CD4-positive, alpha-beta T cell treated with Interleukin-1 beta for 1 hour (primary cell): Measurements from ENCODE around the gene KRTAP11-1.

Source experiments
- DNase-seq, 2 donors: peaks; one replicate each; pipeline ENCODE4 v3.0.0-alpha.2; 2020 to 2022

Gene KRTAP11-1

GRCh38 chr21:30881480-30881879 lies at the start of gene KRTAP11-1:
KRTAP11-1 (minus strand) TSS chr21:30881580; CDS start chr21:30881524, 56 bp downstream.
- no peak for DNase-seq

- no peak for DNase-seq
These were observed 42.8 kb upstream of the KRTAP11-1 start for GRCh38 chr21:30924146-30924700.

GRCh38 chr21:30921129-30921528 lies 39.7 kb upstream of the KRTAP11-1 start:
- DNase-seq = no peak

GRCh38 chr21:30917557-30917956 lies 36.2 kb upstream of the KRTAP11-1 start:
- DNase-seq = no peak

- DNase-seq = no peak
These were observed 19.5 kb upstream of the KRTAP11-1 start for GRCh38 chr21:30900881-30901280.

- no peak for DNase-seq
These were observed 1.7 kb upstream of the KRTAP11-1 start for GRCh38 chr21:30882866-30883597.

- DNase-seq = no peak
These were observed 466 bp downstream of the KRTAP11-1 start for GRCh38 chr21:30880914-30881313.

GRCh38 chr21:30874526-30874925 lies 6.9 kb downstream of the KRTAP11-1 start:
- no peak for DNase-seq

- DNase-seq = no peak
These were observed 33.5 kb downstream of the KRTAP11-1 start for GRCh38 chr21:30847627-30848500.

GRCh38 chr21:30842990-30843389 lies 38.4 kb downstream of the KRTAP11-1 start:
- no peak for DNase-seq

- peak in 1 of 2 donors; percentile 7 for DNase-seq
These were observed 42.1 kb downstream of the KRTAP11-1 start for GRCh38 chr21:30839304-30839703.

GRCh38 chr21:30838536-30838935 lies 42.8 kb downstream of the KRTAP11-1 start:
- DNase-seq = no peak

GRCh38 chr21:30831194-30831765 lies 50.1 kb downstream of the KRTAP11-1 start:
- DNase-seq = peak; percentile 11 to 47
